HEK293 (cell line): ENCODE measurements around the gene ITGA2.

Experiments
- CTCF ChIA-PET: fragments of 350-600 bp; formaldehyde crosslinking; extraction: SDS; loops from one replicate; lab custom pipeline; 2021; ENCODE audit warnings: antibody characterized with exemption; lab: Yijun Ruan, JAX
- POLR2A ChIA-PET: fragments of 300-600 bp; formaldehyde crosslinking; extraction: SDS; loops from one replicate; lab custom pipeline; 2020; ENCODE audit warnings: antibody characterized with exemption, inconsistent platforms; lab: Yijun Ruan, JAX
- H3K27ac ChIP-seq: fragments of 200-500 bp; sonication (Bioruptor generic); 2 replicates; pipeline ENCODE4 v1.5.1; 2014; ENCODE audit warnings: low read depth, low read length, control low read depth, inconsistent platforms; ENCODE audit errors: extremely low read depth
- H3K36me3 ChIP-seq, 2 experiments: fragments of 200-500 bp in 1 of 2; sonication (Bioruptor generic) in 1 of 2; 1 replicate in 1 of 2; 2 replicates in 1 of 2; pipeline ENCODE4 v1.5.1; 2014 to 2017; ENCODE audit warnings: inconsistent platforms in 2 of 2, low read length in 2 of 2; ENCODE audit not compliant: control insufficient read depth in 2 of 2, insufficient read depth in 1 of 2
- H3K4me1 ChIP-seq: fragments of 200-500 bp; sonication (Bioruptor generic); 2 replicates; pipeline ENCODE4 v1.5.1; 2014; ENCODE audit warnings: mild to moderate bottlenecking, low read length, inconsistent platforms; ENCODE audit not compliant: control insufficient read depth, insufficient read depth
- H3K4me3 ChIP-seq: 2 replicates; pipeline ENCODE4 v1.5.1; 2011; ENCODE audit warnings: low read depth, mild to moderate bottlenecking, control low read depth, low read length, moderate library complexity
- H3K9me3 ChIP-seq: fragments of 200-500 bp; sonication (Bioruptor generic); 2 replicates; pipeline ENCODE4 v1.5.1; 2014; ENCODE audit warnings: low read depth, low read length, inconsistent platforms; ENCODE audit not compliant: control insufficient read depth, insufficient read depth
- BCL11A ChIP-seq: fragments of 450-650 bp; formaldehyde crosslinking; IDR thresholded peaks from 2 replicates; pipeline ENCODE4 v1.5.1; 2016; ENCODE audit warnings: low read depth, missing biosample characterization, missing genetic modification characterization
- KLF10 ChIP-seq: fragments of 450-650 bp; IDR thresholded peaks from 2 replicates; pipeline ENCODE4 v1.5.1; 2018; ENCODE audit warnings: missing biosample characterization, mild to moderate bottlenecking, missing genetic modification characterization
- KLF9 ChIP-seq: fragments of 450-650 bp; formaldehyde crosslinking; IDR thresholded peaks from 2 replicates; pipeline ENCODE4 v1.5.1; 2016; ENCODE audit warnings: missing biosample characterization, missing genetic modification characterization, low read depth
- MZF1 ChIP-seq: fragments of 450-650 bp; formaldehyde crosslinking; IDR thresholded peaks from 2 replicates; pipeline ENCODE4 v1.5.1; 2017; ENCODE audit warnings: missing biosample characterization, missing genetic modification characterization, borderline replicate concordance
- REPIN1 ChIP-seq: fragments of 450-650 bp; formaldehyde crosslinking; IDR thresholded peaks from 2 replicates; pipeline ENCODE4 v1.5.1; 2017; ENCODE audit warnings: missing biosample characterization, missing genetic modification characterization, low read depth
- TRIM28 ChIP-seq: IDR thresholded peaks from 2 replicates; pipeline ENCODE4 v1.6.1; 2011; ENCODE audit warnings: low read length, control low read depth, borderline replicate concordance
- WT1 ChIP-seq: fragments of 450-650 bp; formaldehyde crosslinking; IDR thresholded peaks from 2 replicates; pipeline ENCODE4 v1.5.1; 2016; ENCODE audit warnings: missing biosample characterization, missing genetic modification characterization
- ZBTB1 ChIP-seq: fragments of 450-650 bp; formaldehyde crosslinking; IDR thresholded peaks from 2 replicates; pipeline ENCODE4 v1.5.1; 2016; ENCODE audit warnings: missing biosample characterization, missing genetic modification characterization
- ZBTB6 ChIP-seq: fragments of 450-650 bp; formaldehyde crosslinking; IDR thresholded peaks from 2 replicates; pipeline ENCODE4 v1.5.1; 2017; ENCODE audit warnings: missing biosample characterization, missing genetic modification characterization
- ZEB2 ChIP-seq: fragments of 450-650 bp; formaldehyde crosslinking; IDR thresholded peaks from 2 replicates; pipeline ENCODE4 v1.5.1; 2016; ENCODE audit warnings: missing biosample characterization, missing genetic modification characterization
- ZNF18 ChIP-seq: fragments of 450-650 bp; formaldehyde crosslinking; IDR thresholded peaks from 2 replicates; pipeline ENCODE4 v1.5.1; 2016; ENCODE audit warnings: missing biosample characterization, missing genetic modification characterization
- ZNF184 ChIP-seq: fragments of 450-650 bp; IDR thresholded peaks from 2 replicates; pipeline ENCODE4 v1.5.1; 2018; ENCODE audit warnings: missing biosample characterization, mild to moderate bottlenecking, missing genetic modification characterization
- ZNF23 ChIP-seq: fragments of 450-650 bp; formaldehyde crosslinking; IDR thresholded peaks from 2 replicates; pipeline ENCODE4 v1.5.1; 2016; ENCODE audit warnings: missing biosample characterization, missing genetic modification characterization, borderline replicate concordance
- ZNF24 ChIP-seq: fragments of 450-650 bp; formaldehyde crosslinking; IDR thresholded peaks from 2 replicates; pipeline ENCODE4 v1.5.1; 2016; ENCODE audit warnings: missing biosample characterization, missing genetic modification characterization
- ZNF416 ChIP-seq: fragments of 450-650 bp; formaldehyde crosslinking; IDR thresholded peaks from 2 replicates; pipeline ENCODE4 v1.5.1; 2016; ENCODE audit warnings: missing biosample characterization, missing genetic modification characterization
- ZNF473 ChIP-seq: fragments of 450-650 bp; formaldehyde crosslinking; IDR thresholded peaks from 2 replicates; pipeline ENCODE4 v1.5.1; 2017; ENCODE audit warnings: missing biosample characterization, missing genetic modification characterization
- ZNF48 ChIP-seq: fragments of 450-650 bp; formaldehyde crosslinking; IDR thresholded peaks from 2 replicates; pipeline ENCODE4 v1.5.1; 2016; ENCODE audit warnings: missing biosample characterization, missing genetic modification characterization
- ZNF514 ChIP-seq: fragments of 450-650 bp; formaldehyde crosslinking; IDR thresholded peaks from 2 replicates; pipeline ENCODE4 v1.5.1; 2016; ENCODE audit warnings: missing biosample characterization, missing genetic modification characterization
- ZNF623 ChIP-seq: fragments of 450-650 bp; formaldehyde crosslinking; IDR thresholded peaks from 2 replicates; pipeline ENCODE4 v1.5.1; 2016; ENCODE audit warnings: missing biosample characterization, missing genetic modification characterization
- ZNF701 ChIP-seq: fragments of 450-650 bp; formaldehyde crosslinking; IDR thresholded peaks from 2 replicates; pipeline ENCODE4 v1.5.1; 2016; ENCODE audit warnings: missing biosample characterization, missing genetic modification characterization
- ZSCAN16 ChIP-seq: fragments of 450-650 bp; formaldehyde crosslinking; IDR thresholded peaks from 2 replicates; pipeline ENCODE4 v1.5.1; 2016; ENCODE audit warnings: missing biosample characterization, missing genetic modification characterization
- ZSCAN23 ChIP-seq: fragments of 450-650 bp; formaldehyde crosslinking; IDR thresholded peaks from 2 replicates; pipeline ENCODE4 v1.5.1; 2016; ENCODE audit warnings: missing biosample characterization, missing genetic modification characterization
- ZSCAN4 ChIP-seq: fragments of 450-650 bp; formaldehyde crosslinking; IDR thresholded peaks from 2 replicates; pipeline ENCODE4 v1.5.1; 2017; ENCODE audit warnings: missing biosample characterization, missing genetic modification characterization
- TF ChIP-seq, protein P1 (sequence below): fragments of 450-650 bp; formaldehyde crosslinking; IDR thresholded peaks from 2 replicates; pipeline ENCODE4 v1.5.1; 2017; ENCODE audit warnings: missing biosample characterization, missing genetic modification characterization
- TF ChIP-seq, protein P2 (sequence below): fragments of 450-650 bp; formaldehyde crosslinking; IDR thresholded peaks from 2 replicates; pipeline ENCODE4 v1.5.1; 2017; ENCODE audit warnings: missing biosample characterization, missing genetic modification characterization
- TF ChIP-seq, protein P3 (sequence below): fragments of 450-650 bp; formaldehyde crosslinking; IDR thresholded peaks from 2 replicates; pipeline ENCODE4 v1.5.1; 2016; ENCODE audit warnings: missing biosample characterization, missing genetic modification characterization

Gene ITGA2

GRCh38 chr5:53017383-53017782 lies 28.2 kb downstream of the ITGA2 start:
- H3K4me1 ChIP-seq: no peaks in the 10 kb centered on the region
- no peak overlapping the region for H3K4me3 ChIP-seq
- CTCF ChIA-PET: no interaction called here
- POLR2A ChIA-PET: no interaction called here
- H3K36me3 ChIP-seq: no peaks in the 10 kb centered on the region
- TF ChIP-seq ZNF514 (tag by site-specific recombination): no peak
- TF ChIP-seq ZNF24 (tag by site-specific recombination): no peak
- no peak for TF ChIP-seq ZNF623 (tag by site-specific recombination)
- TF ChIP-seq BCL11A (tag by site-specific recombination): no peak
- no peak for TF ChIP-seq ZNF48
- no peak for TF ChIP-seq KLF9 (tag by site-specific recombination)
- no peak for TF ChIP-seq ZBTB1
- no peak for TF ChIP-seq ZSCAN16 (tag by site-specific recombination)
- TF ChIP-seq ZSCAN4 (tag by site-specific recombination): no peak
- TF ChIP-seq ZNF184 (tag by site-specific recombination): no peak
- no peak for TF ChIP-seq ZNF23
- no peak for TF ChIP-seq ZNF701 (tag by site-specific recombination)
- no peak for TF ChIP-seq ZEB2
- TF ChIP-seq ZNF473: no peak
- no peak for TF ChIP-seq ZSCAN23 (tag by site-specific recombination)
- TF ChIP-seq, protein P1, sequence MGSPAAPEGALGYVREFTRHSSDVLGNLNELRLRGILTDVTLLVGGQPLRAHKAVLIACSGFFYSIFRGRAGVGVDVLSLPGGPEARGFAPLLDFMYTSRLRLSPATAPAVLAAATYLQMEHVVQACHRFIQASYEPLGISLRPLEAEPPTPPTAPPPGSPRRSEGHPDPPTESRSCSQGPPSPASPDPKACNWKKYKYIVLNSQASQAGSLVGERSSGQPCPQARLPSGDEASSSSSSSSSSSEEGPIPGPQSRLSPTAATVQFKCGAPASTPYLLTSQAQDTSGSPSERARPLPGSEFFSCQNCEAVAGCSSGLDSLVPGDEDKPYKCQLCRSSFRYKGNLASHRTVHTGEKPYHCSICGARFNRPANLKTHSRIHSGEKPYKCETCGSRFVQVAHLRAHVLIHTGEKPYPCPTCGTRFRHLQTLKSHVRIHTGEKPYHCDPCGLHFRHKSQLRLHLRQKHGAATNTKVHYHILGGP (tag by site-specific recombination): no peak
- H3K9me3 ChIP-seq: no peaks in the 10 kb centered on the region; the same call in 1 of the 2 replicates
- no peak overlapping the region for H3K27ac ChIP-seq

- H3K9me3 ChIP-seq: no peaks in the 10 kb centered on the region; the same call in 1 of the 2 replicates
- ChIA-PET POLR2A (no interaction called here), CTCF (interaction anchor here (0.6 kb wide), 1 partner anchor 14 kb away, joined by 3 read pairs; no protein-coding TSS in a partner anchor)
- no peak overlapping the region for H3K4me3 ChIP-seq
- no peak overlapping the region for H3K27ac ChIP-seq
- no peaks in the 10 kb centered on the region for H3K4me1 ChIP-seq
- H3K36me3 ChIP-seq: no peaks in the 10 kb centered on the region
- TF ChIP-seq, protein P2, sequence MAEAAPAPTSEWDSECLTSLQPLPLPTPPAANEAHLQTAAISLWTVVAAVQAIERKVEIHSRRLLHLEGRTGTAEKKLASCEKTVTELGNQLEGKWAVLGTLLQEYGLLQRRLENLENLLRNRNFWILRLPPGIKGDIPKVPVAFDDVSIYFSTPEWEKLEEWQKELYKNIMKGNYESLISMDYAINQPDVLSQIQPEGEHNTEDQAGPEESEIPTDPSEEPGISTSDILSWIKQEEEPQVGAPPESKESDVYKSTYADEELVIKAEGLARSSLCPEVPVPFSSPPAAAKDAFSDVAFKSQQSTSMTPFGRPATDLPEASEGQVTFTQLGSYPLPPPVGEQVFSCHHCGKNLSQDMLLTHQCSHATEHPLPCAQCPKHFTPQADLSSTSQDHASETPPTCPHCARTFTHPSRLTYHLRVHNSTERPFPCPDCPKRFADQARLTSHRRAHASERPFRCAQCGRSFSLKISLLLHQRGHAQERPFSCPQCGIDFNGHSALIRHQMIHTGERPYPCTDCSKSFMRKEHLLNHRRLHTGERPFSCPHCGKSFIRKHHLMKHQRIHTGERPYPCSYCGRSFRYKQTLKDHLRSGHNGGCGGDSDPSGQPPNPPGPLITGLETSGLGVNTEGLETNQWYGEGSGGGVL: no peak
- TF ChIP-seq ZNF18 (tag by site-specific recombination) (no peak), KLF10 (tag by site-specific recombination) (no peak), WT1 (tag by site-specific recombination) (no peak), ZNF416 (tag by site-specific recombination) (no peak), MZF1 (tag by site-specific recombination) (no peak), TRIM28 (no peak), ZBTB6 (tag by site-specific recombination) (no peak), REPIN1 (tag by site-specific recombination) (no peak)
- TF ChIP-seq, protein P3, sequence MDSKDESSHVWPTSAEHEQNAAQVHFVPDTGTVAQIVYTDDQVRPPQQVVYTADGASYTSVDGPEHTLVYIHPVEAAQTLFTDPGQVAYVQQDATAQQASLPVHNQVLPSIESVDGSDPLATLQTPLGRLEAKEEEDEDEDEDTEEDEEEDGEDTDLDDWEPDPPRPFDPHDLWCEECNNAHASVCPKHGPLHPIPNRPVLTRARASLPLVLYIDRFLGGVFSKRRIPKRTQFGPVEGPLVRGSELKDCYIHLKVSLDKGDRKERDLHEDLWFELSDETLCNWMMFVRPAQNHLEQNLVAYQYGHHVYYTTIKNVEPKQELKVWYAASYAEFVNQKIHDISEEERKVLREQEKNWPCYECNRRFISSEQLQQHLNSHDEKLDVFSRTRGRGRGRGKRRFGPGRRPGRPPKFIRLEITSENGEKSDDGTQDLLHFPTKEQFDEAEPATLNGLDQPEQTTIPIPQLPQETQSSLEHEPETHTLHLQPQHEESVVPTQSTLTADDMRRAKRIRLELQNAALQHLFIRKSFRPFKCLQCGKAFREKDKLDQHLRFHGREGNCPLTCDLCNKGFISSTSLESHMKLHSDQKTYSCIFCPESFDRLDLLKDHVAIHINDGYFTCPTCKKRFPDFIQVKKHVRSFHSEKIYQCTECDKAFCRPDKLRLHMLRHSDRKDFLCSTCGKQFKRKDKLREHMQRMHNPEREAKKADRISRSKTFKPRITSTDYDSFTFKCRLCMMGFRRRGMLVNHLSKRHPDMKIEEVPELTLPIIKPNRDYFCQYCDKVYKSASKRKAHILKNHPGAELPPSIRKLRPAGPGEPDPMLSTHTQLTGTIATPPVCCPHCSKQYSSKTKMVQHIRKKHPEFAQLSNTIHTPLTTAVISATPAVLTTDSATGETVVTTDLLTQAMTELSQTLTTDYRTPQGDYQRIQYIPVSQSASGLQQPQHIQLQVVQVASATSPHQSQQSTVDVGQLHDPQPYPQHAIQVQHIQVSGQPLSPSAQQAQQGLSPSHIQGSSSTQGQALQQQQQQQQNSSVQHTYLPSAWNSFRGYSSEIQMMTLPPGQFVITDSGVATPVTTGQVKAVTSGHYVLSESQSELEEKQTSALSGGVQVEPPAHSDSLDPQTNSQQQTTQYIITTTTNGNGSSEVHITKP (tag by site-specific recombination): no peak
Measured at GRCh38 chr5:53017794-53018391, 28.7 kb downstream of the ITGA2 start.
